C4-2B (cell line): ENCODE data around the gene DLG4.

Source experiments
- H3K27ac ChIP-seq: fragments of 450-650 bp; 2 replicates; pipeline ENCODE4 v1.5.1; 2017
- CTCF ChIP-seq: fragments of 450-650 bp; conservative IDR thresholded peaks from 2 replicates; pipeline ENCODE4 v1.5.1; 2017; ENCODE audit warnings: mild to moderate bottlenecking
- ZFX ChIP-seq: fragments of 450-650 bp; IDR thresholded peaks from 2 replicates; pipeline ENCODE4 v1.6.1; 2017

DLG4 gene

GRCh38 chr17:7137171-7137943 lies 82.3 kb downstream of the DLG4 start:
- TF ChIP-seq ZFX (no peak), CTCF (no peak)
- H3K27ac ChIP-seq = no peak overlapping the region
